Stimulated activated CD4-positive, alpha-beta T cell treated with anti-CD3 and anti-CD28 coated beads, Interleukin-15, amount 100 ng/mL, for 48 hours (primary cell): ENCODE data around the gene ARHGAP44.
"Not testable (repeated sequence)": the region's sequence is repeated elsewhere in the genome, so short reads cannot be mapped to it uniquely, and the experiment has no call there.

Experiments
- DNase-seq, 2 donors: peaks; one replicate each; pipeline ENCODE4 v3.0.0-alpha.2; 2020; ENCODE audit warnings: low read depth in 2 of 2

The ARHGAP44 gene

DNA sequence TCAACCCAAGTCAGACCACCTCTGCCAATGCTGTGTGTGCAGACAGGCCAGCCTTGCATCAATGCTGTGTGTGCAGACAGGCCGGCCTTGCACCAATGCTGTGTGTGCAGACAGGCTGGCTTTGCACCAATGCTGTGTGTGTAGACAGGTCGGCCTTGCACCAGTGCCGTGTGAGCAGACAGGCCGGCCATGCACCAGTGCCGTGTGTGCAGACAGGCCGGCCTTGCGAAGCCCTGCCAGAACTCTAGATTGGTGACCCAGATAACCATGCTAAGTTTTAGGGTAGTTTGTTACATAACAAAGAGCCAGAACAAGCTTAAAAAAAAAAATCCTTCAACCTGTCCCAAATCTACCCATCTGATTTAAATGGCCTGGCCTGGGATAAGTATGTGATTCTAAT lies 174.2 kb downstream of the ARHGAP44 start:
- no peak for DNase-seq

DNA sequence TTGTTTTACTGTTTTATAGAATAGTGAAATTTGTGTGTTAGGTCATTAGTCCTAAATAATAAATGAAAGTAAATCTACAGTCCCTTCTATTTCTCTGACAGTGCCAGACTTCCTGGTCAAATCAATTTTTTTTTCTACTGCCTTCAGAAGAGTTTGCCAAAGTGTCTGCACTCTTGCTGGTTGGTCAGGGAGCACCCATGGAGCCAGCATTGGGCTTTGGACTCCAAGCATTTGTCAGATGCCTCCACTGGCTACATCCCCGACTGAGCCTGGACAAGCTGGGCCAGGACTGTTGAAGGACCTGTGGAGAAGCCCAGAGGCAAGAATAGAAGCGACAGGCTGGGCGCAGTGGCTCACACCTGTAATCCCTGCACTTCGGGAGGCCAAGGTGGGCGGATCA lies 174.9 kb downstream of the ARHGAP44 start:
- no peak for DNase-seq

DNA sequence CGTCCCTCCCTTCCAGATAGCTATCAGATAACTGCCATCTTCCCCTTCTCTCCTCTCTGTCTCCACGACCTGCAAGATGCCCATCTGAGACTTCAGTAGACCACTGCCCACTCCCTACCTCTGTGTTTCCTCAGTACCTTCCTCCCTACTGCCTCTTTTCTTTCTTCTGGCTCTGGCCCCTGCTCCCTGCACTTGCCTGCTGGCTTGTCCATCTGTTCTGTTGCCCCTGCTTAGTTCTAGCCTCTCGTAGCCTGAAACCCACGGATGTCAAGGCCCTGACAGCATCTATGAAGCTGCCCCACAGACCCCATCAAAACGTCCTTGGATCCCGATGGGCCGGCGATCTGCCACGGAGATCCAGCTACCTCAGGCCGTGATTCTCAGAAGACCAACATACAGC lies 175.5 kb downstream of the ARHGAP44 start:
- no peak for DNase-seq

DNA sequence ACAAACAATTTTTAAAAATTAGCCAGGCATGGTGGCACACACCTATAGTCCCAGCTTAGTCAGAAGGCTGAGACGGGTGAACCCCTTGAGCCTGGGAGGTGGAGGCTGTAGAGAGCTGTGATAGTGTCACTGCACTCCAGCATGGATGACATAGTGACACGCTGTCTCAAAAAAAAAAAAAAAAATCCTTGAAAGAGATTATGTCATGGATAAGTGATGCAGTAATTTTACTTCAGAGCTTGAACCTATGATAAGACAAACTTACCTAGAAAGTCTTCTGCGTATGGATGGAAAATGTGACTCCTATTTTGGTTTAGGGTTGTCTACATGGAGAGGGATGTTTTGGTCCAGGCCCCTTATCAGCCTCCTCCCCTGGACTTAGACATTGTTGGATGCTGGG lies 176.7 kb downstream of the ARHGAP44 start:
- DNase-seq = no peak

DNA sequence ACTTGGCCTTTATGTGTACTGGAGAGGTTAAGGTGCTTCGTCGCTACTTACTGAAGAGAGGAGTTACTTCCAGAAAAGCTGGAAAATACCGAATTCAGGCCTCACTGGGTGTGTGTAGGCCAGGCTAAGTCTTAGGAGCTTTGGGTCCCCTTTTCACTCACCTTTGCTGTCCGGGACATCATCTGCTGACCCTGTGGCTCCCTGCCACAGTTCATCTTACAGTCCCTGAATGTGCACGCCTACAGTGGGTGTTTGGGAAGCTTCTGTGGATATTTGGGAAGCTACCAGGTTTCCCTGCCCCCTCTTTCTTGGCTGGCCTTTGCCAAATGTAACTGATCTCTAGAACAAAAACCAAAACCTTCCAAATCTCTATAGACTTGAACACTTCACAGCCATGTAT lies 177.1 kb downstream of the ARHGAP44 start:
- no peak for DNase-seq

DNA sequence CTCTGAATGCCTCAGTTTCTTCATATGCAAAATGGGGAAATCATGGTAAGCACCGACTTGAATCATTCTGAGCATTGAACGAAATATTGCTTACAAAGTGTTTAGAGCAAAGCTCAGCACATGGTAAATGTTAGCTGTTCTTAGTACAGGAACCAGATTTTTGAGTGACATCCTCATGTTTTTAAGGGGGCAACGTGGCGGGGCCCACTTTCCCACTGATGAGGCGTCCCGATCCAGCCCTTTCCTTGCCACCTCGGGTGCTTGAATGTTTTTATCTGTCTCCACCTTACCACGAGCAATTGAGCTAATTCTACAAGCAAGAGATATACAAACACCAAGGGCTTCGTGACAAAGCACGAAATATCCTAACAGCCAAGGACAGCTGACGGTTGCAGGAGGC lies 178.7 kb downstream of the ARHGAP44 start:
- no peak for DNase-seq

DNA sequence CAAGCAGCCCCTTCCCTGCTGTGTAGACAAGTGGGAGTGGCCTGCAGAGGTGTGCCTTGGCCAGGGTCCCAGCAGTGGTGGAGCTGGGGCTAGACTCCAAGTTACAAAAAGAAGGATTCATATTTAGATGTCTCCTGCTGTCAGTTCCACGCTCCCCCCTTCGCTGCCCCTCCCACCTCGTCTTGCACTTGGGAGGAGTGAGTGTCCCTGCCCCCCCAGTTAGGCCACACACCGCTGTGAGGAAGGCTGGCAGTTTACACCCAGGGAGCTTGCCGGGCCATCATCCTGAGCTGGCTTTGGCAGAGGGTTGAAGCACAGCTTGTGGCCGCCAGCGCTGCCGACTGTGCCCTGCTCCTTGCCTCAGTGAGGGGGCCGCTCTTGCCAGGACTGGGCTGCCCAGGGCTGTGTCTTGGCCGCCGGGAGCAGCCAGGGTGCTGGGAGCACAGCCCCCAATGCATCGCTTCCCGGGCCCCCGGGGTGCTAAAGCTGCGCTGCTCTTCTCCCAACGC lies 184.3 kb downstream of the ARHGAP44 start:
- no peak for DNase-seq

DNA sequence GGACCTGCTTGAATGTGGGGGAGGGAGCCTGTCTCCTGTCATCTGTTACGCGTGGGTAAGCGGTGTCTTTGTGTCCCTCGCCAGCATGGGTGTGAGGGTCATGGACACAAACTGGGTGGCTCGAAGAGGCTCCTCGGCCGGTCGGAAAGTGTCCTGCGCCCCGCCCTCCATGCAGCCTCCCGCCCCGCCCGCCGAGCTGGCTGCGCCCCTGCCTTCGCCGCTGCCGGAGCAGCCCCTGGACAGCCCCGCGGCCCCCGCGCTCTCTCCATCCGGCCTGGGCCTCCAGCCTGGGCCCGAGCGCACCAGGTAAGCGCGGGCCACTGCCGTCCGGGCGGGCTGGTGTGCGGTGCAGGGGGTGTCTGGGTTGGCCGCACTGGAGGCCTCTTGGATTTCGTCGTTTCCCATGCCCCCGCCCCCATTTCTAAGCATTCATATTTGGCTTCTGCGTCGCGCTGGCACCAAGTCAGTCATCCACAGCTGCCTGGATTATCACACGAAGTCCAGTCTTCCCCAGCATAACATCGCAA lies 184.8 kb downstream of the ARHGAP44 start:
- DNase-seq = no peak

DNA sequence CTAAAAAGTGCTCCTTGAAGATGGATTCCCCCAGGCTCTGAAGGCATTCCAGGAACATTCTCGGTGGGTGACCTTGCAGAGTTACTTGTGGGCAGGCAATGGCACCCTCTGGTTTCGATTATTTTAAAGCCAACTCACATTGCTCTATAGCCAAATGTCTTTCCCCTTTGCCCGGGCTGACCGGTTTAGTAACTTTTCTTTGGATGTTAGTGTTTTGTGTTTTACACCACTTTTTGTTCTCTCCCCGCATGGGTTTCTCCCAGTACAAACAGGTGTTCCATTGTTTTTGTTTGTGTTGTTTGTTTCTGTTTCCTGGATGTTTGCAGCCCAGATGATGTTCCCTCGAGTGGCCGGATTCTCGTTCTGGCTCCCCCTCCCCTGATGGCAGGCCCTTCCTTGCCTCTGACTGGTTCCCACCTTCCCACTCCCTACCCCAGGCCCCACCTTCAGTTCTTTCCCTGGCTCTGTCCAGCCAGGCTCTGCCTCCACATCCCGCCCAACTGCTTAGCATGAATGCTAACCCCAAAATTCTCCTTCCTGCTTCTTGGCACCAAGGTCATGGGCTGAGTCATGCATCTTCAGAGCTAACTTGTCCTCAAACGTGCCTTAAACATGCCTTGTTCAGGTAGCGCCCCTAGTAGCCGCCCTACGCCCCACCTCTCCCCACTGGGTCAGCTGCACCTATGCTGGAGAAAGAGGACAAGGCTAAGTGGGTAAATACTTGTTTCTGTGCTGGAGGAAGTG lies 187.9 kb downstream of the ARHGAP44 start:
- no peak for DNase-seq

DNA sequence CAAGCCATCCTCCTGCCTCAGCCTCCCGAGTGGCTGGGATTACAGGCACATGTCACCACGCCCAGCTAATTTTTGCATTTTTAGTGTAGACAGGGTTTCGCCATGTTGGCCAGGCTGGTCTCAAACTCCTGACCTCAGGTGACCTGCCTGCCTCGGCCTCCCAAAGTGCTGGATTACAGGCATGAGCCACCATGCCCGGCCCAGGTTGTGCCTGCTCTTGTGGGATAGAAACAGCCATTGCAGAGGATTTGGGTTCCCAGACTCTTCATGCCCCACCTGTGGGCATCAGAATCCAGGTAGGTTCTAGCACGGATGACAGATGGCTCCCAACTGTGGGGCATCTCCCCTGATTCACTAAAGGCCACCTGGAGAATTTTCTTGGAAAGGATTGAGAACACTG lies 189.5 kb downstream of the ARHGAP44 start:
- DNase-seq = not testable (repeated sequence)

DNA sequence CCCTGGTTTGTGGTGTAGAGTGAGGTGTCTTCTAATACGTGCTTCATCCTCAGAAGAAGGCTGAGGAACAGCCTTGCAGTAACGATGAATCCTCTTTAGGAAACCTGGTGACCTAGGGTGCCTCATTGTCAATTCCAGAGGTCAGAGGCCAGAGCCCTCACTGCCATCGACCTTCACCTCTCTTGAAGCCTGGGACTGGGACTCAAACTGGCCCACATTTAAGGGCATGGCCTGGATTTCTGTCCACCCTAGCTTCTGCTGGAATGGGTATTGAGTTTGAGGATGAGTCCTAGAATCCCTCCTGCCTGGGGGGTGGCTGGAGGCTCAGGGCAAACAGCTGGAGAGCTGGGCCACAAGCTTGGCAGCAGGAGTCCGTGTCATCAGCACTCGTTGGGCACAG lies 189.9 kb downstream of the ARHGAP44 start:
- no peak for DNase-seq

DNA sequence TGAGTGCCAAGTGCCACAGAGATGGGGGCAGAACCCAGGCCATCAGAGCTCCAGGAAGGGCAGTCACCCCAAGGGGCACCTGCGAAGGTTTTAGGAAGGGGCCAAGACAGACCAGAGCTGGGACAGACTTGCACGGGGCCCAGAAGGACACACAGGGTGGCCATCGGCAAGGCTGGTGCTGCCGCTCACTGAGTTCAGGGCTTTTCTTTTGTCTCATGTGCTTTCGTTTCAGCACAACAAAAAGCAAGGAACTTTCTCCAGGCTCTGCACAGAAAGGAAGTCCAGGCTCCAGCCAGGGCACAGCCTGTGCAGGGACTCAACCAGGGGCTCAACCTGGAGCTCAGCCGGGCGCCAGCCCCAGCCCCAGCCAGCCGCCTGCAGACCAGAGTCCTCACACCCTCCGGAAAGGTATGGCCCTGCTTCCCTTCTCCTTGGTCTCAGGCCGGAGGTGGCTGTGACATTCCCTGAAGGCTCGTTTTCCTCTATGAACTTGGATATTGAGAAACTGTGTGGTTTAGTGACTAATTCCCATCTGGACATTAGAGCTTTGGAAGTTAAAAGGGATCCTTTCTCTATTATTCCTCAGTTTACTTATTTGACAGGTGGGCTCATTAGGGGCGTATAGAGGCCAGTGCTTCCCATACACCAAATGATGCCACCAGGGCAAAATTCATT lies 190.7 kb downstream of the ARHGAP44 start:
- no peak for DNase-seq

DNA sequence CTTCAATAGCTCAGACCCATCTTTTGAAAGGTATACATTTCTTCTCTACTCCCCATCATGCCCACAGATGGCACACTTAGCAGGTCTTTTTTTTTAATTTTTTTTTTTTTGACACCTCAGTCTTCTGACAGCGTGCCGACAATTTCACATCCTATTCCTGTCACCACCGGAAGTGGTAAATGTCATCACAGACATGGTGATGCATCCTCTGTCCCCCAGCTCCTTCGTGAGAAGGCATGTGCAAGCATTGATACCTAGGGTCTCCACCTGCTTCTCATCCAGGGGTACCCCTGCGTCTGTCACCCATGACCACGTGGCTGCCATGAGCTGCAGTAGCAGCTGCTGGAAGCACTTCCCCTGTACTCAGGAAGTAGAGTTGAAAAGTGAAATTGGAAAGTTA lies 192.9 kb downstream of the ARHGAP44 start:
- no peak for DNase-seq

DNA sequence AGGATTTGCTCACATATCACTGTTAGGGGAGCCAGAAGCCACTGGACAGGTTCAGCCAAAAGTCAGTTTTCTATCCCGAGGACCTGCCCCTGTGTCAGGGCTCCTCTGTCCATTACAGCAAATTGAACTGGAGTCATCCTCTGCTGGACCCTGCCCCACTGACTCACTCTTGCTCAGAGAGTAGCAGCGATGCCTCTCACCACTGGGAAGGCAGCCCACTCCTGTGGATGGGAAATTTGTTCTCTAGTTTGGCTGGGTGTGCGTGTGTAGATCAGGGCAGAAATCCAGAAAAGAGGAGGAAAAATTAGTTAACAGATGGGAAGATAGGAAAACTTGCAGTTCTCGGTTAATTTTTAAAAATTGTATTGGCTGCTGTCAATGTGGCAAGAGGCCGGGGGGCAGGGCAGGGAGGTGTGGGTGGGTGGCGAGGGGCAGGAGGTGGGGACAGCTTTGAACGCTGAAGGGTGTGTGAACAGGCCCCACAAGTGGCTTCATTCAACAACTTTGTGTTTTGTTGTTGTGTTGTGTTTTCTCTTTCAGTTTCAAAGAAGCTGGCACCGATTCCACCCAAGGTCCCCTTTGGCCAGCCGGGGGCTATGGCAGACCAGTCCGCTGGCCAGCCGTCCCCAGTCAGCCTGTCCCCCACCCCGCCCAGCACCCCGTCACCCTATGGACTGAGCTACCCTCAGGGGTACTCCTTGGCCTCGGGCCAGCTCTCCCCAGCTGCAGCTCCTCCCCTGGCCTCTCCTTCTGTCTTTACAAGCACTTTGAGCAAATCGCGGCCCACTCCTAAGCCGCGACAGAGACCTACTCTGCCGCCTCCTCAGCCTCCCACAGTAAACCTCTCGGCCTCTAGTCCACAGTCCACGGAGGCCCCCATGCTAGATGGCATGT lies 194.9 kb downstream of the ARHGAP44 start:
- no peak for DNase-seq

DNA sequence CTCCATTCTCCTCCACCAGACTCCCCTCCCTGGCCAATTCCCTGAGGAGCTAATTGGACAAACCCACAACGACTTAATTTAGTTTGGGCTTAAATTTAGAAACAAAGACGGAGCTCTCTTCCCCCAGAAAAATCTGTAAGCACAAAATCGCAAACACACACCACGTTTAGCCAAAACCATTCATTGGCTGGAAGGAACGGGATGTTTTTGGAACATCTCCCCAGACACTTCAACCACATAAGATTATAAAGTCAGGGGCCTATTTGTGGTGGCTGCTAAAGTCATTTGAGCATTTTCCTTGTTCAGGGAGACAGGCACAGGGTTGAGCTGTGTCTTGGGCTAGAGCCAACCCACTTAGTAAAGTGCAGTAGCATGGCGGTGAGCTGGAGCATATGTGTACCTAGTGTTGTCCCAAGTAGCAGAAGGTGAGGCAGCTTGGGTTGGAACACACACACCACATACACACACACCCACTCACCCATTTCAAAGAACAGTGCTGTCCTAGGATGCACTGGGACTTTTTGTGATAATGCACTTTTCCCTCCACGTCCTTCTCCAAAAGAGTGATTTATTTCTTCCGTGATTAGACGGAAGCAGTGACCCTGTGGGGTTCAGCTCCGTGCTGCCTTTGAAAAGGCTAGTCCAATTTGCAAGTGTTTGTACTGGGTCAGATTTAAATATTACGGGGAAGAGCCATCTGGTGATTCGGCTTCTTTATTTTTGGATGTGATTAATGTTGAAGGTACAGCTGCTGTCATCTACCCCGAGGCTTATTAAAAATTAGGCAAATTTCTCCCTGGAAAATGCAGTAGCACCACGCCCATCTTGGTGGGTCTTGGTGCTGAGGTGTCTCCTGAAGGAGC lies 196.4 kb downstream of the ARHGAP44 start:
- no peak for DNase-seq

DNA sequence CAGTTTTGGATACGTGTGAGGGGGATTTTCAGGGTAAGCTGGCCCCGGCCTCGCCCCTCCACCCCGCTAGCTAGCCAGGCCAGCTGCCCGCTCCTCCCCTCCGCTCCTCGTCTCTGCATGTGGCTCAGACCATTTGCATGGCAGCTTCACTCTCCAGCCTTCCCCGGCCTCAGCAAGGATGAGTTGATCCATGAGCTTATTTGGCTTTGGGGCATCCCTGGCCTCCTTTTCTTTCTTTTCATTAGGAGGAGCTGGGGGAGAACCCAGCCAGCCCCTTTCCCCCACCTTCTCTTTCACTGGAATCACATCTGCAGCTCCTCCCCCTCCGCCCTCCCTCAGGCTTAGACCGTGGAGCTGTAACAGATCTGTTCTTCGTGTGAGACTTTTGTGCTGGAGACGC lies 197.8 kb downstream of the ARHGAP44 start:
- no peak for DNase-seq

DNA sequence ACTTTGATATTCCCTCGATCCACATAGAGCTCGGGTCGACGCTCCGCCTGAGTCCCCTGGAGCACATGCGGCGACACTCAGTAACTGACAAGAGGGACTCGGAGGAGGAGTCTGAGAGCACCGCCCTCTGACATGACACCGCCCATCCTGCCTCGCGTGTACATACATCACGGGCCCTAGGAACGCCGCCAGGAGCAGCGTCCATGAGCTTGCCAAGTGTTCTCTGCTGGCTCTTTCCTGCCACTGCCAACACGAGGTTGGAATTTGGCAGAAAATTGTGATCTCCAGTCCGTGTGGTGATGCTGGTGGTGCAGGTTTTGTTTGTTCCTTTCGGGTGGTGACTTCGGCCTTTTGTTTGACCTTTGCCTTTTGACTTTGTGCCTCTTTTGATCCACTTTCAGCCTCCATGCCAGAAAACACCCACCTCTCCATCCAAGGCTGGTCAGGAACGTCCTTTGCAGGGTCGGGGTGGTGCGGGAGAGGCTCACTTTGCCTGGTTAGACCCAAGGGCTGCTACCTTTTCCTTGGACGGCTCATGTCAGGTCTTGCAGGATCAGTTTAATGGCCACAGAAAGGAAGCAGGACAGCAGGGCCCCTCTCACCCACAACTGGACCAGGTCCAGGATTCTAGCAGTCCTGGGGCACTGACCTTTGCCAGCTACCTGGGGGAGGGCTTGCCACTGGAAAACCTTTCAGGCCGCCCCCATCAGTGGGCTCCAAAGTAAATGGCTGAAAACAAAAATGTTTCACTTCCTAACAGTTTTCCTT lies 200.9 kb downstream of the ARHGAP44 start:
- no peak for DNase-seq

DNA sequence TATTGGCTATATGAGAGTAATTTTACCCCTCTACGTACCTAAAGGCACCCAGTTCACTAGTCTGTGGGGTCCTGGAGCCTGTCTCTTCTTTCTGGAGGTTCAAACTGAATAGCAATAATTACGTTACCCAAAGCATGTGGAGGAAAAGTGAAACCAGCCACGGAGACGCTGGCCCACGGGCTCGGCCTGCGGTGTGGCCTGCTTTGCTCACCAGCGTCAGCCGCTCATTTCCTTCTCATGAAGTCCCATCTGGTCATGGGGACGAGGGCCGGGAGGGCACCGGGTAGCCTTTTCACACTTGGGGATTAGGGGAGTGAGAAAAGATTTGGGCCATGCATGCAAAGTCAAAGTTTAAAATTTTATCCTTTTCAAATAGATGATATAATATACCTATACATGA lies 201.6 kb downstream of the ARHGAP44 start:
- DNase-seq = no peak

DNA sequence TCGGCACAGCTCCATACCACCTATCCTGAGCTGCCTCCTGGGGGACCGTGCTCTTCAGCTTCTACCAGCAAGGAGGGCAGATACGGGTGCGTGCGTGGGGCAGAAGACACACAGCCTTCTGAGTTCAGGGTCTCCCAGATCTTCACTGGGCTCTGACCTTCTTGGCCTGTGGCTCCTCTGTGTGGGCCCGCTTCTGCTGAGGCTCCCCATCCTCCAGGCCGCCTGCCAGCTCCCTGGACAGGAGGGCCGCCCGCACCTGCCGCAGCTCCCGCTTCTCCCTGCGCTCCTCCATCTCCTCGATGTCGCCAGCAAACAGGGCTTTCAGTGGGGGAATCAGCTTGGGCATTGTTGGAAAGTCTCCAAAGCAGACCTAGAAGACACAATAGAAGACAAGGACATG lies 203.4 kb downstream of the ARHGAP44 start:
- no peak for DNase-seq

DNA sequence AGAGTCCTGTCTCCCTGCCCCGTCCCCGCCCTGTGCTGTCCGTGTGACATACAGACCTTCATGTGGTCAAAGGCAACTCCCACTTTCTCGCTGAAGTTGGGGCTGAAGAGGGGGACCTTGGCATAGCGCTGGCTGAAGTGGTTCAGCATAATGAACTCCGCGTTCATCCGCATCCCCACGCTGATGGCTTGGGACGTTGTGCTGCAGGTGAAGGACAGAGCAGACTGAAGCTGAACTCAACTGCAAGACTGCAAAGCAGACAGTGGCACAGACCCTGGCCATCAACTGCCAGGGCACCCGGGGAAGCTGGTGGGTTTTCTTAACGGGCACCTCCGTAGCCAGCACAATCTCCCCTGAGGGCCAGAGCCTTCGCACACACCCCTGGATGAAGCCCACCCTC lies 204.3 kb downstream of the ARHGAP44 start:
- DNase-seq = no peak
